AG04450 (cell line): ENCODE data around the gene ST3GAL6. TPM values are rescaled to one million over a fixed set of nuclear protein-coding genes. Genes with fewer than 3 reads are reported as not detected.

Experiments
- CTCF ChIA-PET: fragments of 300-600, 350-600 bp; formaldehyde crosslinking; extraction: SDS; loops from one replicate; lab custom pipeline; 2022; ENCODE audit warnings: antibody characterized with exemption, inconsistent platforms; lab: Charles Lee
- POLR2A ChIA-PET: fragments of 350-600 bp; formaldehyde crosslinking; extraction: SDS; loops from one replicate; lab custom pipeline; 2021; ENCODE audit warnings: antibody characterized with exemption, inconsistent platforms; lab: Yijun Ruan, JAX
- DNase-seq: peaks from one replicate; pipeline ENCODE4 v3.0.0-alpha.2; 2011; ENCODE audit warnings: low read depth, low spot score
- H3K27ac ChIP-seq: one replicate; pipeline ENCODE4 v1.5.1; 2012; ENCODE audit warnings: low read depth, low read length, control low read depth
- H3K27me3 ChIP-seq: one replicate; pipeline ENCODE4 v1.6.0; 2012; ENCODE audit warnings: low read length; ENCODE audit not compliant: control insufficient read depth, insufficient read depth
- H3K4me3 ChIP-seq: 2 replicates; pipeline ENCODE4 v1.5.1; 2011; ENCODE audit warnings: mild to moderate bottlenecking, low read depth, low read length, control low read depth
- H3K9me3 ChIP-seq: 2 replicates; pipeline ENCODE4 v1.5.1; 2012; ENCODE audit warnings: low read length; ENCODE audit not compliant: control insufficient read depth, insufficient read depth
- polyA plus RNA-seq: library from polyadenylated mRNA; depleted of rRNA; stranded (reverse); fragments of >200 nt; gene quantifications from 2 replicates; pipeline ENCODE4 v1.2.3, GENCODE V29; 2011
- TF ChIP-seq, protein P1 (sequence below): IDR thresholded peaks from 2 replicates; pipeline ENCODE4 v1.5.1; 2011; ENCODE audit warnings: low read depth, low read length, control low read depth, inconsistent platforms

Gene ST3GAL6
- polyA plus RNA-seq, 1 experiment = 1.9 TPM

DNA sequence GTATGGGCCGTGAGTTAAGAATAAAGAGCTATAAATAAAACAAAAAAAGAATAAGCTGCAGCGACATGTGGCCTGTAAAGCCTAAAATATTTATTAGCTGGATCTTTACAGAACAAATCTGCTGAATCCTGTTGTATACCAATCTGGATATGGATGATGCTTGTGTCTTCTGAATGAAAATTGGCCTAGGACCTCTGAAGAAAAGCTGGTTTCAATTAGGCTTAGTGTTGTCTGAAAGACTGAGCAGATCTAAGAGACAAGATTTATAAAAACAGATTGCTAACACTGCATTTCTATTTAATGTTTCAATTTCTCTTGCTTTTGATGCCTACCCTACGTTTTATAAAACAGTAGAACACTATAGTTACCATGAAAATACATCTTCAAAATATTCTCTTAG is 57.9 kb downstream of the ST3GAL6 start:
- no peak overlapping the region for H3K27ac ChIP-seq
- ChIA-PET CTCF (interaction anchor here (0.6 to 5.8 kb wide), 4 partner anchors 33 to 332 kb away, joined by 3 to 61 read pairs (median 4); no protein-coding TSS in a partner anchor), POLR2A (no interaction called here)

DNA sequence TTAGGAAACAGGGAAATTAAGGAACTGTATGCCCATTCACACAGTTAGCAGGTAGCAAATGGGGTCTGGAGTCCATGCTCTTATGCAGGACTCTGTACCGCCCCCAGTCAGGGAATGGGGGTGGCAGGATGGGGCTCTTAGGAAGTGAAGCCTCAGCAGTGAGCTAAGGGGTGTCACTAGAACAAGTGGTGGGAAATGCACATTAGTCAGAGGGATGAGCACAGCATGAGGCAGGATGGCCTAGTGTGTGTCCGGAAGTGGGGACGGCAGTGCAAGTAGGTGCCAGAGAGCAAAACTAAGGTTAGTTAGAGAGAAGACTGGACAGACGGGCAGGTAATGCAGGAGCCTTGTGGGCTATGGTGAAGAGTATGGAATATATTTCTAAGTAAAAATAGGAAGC is 60.7 kb downstream of the ST3GAL6 start:
- CTCF ChIA-PET = interaction anchor here (0.6 to 5.8 kb wide), 2 partner anchors 78 to 170 kb away, joined by 3 to 61 read pairs; no protein-coding TSS in a partner anchor
- POLR2A ChIA-PET = no interaction called here
- no peak overlapping the region for H3K27ac ChIP-seq
- H3K27me3 ChIP-seq = no peaks in the 10 kb centered on the region
- TF ChIP-seq, protein P1, sequence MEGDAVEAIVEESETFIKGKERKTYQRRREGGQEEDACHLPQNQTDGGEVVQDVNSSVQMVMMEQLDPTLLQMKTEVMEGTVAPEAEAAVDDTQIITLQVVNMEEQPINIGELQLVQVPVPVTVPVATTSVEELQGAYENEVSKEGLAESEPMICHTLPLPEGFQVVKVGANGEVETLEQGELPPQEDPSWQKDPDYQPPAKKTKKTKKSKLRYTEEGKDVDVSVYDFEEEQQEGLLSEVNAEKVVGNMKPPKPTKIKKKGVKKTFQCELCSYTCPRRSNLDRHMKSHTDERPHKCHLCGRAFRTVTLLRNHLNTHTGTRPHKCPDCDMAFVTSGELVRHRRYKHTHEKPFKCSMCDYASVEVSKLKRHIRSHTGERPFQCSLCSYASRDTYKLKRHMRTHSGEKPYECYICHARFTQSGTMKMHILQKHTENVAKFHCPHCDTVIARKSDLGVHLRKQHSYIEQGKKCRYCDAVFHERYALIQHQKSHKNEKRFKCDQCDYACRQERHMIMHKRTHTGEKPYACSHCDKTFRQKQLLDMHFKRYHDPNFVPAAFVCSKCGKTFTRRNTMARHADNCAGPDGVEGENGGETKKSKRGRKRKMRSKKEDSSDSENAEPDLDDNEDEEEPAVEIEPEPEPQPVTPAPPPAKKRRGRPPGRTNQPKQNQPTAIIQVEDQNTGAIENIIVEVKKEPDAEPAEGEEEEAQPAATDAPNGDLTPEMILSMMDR = no peak
- no peak for DNase-seq
- no peaks in the 10 kb centered on the region for H3K9me3 ChIP-seq
- no peak overlapping the region for H3K4me3 ChIP-seq

More for the DNA sequence above, 57.9 kb downstream of the ST3GAL6 start:
- no peak overlapping the region for H3K4me3 ChIP-seq
- TF ChIP-seq, protein P1 = no peak
- DNase-seq = no peak
- no peaks in the 10 kb centered on the region for H3K27me3 ChIP-seq
- no peaks in the 10 kb centered on the region for H3K9me3 ChIP-seq

DNA sequence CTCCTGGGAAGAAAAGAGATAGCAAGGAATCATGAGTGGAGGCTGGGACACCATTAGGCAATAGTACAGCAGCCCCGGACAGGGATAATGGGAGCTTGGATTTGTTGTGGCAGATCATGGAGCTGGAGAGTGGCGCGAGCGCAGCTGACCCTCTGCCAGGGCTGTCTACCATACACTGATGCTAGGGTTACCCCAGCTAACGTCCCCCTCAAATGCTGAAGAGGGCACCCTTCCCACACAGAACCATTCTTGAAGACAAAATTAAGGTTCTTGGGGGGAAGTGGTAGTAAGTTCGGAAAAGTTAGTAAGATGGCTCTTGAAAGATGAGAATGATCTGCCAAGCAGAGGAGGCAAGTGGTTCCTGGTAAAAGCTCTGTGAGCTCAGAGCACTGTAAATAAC is 61.1 kb downstream of the ST3GAL6 start:
- H3K9me3 ChIP-seq = no peaks in the 10 kb centered on the region
- no peaks in the 10 kb centered on the region for H3K27me3 ChIP-seq
- H3K4me3 ChIP-seq = no peak overlapping the region
- CTCF ChIA-PET = interaction anchor here (5.8 kb wide), 1 partner anchor 170 kb away, joined by 61 read pairs; no protein-coding TSS in a partner anchor
- no peak for DNase-seq
- POLR2A ChIA-PET = no interaction called here
- TF ChIP-seq, protein P1 = no peak
- H3K27ac ChIP-seq = no peak overlapping the region

DNA sequence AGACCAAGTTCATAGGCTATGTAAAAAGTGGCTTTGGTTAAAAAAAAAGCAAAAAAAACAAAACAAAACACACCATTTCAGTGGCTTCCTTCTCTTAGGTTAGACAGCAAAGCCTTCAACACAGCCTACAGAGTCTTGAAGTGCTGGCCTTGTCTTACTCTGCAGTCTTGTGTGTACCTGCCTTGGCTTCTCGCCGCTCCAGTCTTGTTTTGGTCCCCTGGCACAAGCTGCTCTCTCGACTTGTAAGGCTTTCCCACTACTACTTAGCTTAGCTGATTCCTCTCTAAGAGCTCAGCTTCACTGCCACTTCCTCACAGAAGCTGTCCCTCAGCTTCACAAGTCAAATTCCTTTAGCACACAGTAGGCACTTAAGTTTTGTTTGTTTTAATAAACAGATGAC is 63.0 kb downstream of the ST3GAL6 start:
- Histone ChIP-seq H3K27ac (no peak overlapping the region), H3K9me3 (no peaks in the 10 kb centered on the region), H3K27me3 (no peaks in the 10 kb centered on the region), H3K4me3 (no peak overlapping the region)
- ChIA-PET CTCF (interaction anchor here (1.5 to 3.3 kb wide), 3 partner anchors 8 to 168 kb away, joined by 3 to 28 read pairs (median 7); no protein-coding TSS in a partner anchor), POLR2A (interaction anchor here (2.1 kb wide), 1 partner anchor 76 kb away, joined by 5 read pairs; the partner anchor contains the start of gene DCBLD2)
- no peak for DNase-seq
- TF ChIP-seq, protein P1 = no peak

DNA sequence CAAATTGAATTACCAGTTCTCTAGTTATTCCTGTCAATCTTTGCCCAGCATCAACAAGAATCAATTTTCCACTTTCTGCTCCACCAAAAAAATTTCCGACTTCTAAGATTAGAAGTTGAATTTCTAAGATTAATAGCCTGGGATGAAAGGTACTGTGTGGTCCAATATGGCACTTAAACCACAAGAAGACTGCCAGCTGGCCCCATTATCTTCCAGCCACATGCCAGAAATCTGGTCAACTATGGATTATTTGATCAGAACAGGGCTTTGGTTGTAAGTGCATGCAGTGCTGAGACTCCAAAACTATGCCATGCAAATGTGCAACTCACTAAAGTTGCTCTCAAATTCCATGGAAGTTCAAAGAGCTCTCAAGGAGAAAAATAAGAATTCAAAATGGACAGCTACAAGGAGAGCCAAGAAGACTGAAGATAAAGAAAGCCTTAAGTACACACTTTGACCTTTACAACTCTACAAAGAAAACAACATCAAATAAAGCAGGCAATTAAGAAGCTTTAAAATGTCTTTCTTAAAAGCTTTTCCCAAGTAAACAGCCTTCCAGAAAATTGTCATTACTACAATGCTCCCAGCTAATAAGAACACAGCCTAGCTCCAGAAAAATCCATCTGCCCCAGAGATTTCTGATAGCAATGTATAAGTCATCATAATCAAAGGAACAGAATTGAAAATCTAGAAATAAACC is 64.2 kb downstream of the ST3GAL6 start:
- Histone ChIP-seq H3K9me3 (no peaks in the 10 kb centered on the region), H3K4me3 (no peak overlapping the region), H3K27ac (no peak overlapping the region), H3K27me3 (no peaks in the 10 kb centered on the region)
- TF ChIP-seq, protein P1 = no peak
- DNase-seq = no peak
- ChIA-PET CTCF (interaction anchor here (0.7 to 3.3 kb wide), 5 partner anchors 9 to 225 kb away, joined by 3 to 28 read pairs (median 4); no protein-coding TSS in a partner anchor), POLR2A (interaction anchor here (1.1 to 2.1 kb wide), 2 partner anchors 10 to 74 kb away, joined by 3 to 5 read pairs; partner anchors contain the start of gene DCBLD2)
